HG03354 (cell line): ENCODE data around the gene CHORDC1.
"Not testable (repeated sequence)": the region's sequence is repeated elsewhere in the genome, so short reads cannot be mapped to it uniquely, and the experiment has no call there.

Experiments used
- ATAC-seq: cut with Tn5 transposase; IDR thresholded peaks from one replicate; pipeline ENCODE4 v1.9.1; 2021; ENCODE audit warnings: mild to moderate bottlenecking; ENCODE audit not compliant: unreplicated experiment, poor library complexity, severe bottlenecking

CHORDC1 gene

DNA sequence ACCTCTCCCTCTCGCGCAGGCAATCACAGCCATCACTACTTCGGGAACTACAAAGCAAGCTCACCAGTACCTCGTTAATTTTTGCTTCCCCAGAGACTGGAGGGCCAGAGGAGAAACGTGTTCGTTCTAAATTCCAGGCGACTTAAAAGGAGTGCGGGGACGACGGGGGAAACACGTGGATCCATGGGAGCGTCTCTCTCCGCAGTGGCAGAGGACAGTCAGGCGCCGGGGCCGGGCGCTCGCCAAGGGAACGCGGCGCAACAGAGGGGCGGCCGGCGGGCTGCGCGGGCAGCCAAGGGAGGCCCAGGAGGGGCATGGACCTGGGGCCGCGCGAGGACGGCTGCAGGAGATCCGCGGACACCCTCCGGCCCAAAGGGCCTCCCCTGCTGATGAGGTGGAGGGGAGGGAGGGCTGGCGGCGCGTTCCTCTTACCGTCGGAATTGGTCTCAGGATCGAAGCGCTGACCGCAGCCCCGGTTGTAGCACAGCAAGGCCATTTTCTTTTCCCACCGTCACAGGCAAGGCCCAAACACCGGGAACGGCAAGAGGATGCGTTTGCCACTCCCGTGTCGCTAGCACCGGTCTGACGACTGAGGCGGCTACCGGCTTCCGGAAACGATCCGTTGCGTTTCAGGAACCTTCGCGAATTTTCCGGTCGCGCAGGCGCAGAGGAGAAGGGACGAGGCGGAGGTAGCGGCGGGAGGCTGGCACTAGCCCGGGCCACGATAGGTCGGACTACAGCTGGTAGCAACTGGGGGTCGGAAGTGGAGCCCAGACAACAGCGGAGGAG lies at the start of gene CHORDC1:
Gene CHORDC1, minus strand, starts transcription at position 591 of the 789 bp plus-strand sequence. Its CDS starts 95 bp downstream, at position 496.
- peak; percentile 93 for ATAC-seq

DNA sequence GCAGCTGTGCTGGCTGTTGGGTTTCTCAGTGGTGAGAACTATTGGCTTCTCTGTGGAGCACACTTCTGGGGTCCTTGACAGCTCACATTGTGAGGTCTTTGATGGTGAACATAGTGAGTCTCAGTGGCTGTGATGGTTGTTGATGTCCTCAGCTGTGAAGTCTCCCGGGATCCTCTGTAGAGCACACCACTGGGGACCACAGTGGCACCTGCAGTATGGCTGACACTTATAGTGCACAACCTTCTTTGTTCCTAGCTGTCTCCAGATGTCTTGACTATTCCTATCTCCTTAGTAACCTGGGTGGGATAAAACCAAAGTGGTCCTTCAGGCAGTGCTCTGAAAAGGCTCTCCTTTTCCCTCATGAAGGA lies 34.3 kb upstream of the CHORDC1 start:
- no peak for ATAC-seq

DNA sequence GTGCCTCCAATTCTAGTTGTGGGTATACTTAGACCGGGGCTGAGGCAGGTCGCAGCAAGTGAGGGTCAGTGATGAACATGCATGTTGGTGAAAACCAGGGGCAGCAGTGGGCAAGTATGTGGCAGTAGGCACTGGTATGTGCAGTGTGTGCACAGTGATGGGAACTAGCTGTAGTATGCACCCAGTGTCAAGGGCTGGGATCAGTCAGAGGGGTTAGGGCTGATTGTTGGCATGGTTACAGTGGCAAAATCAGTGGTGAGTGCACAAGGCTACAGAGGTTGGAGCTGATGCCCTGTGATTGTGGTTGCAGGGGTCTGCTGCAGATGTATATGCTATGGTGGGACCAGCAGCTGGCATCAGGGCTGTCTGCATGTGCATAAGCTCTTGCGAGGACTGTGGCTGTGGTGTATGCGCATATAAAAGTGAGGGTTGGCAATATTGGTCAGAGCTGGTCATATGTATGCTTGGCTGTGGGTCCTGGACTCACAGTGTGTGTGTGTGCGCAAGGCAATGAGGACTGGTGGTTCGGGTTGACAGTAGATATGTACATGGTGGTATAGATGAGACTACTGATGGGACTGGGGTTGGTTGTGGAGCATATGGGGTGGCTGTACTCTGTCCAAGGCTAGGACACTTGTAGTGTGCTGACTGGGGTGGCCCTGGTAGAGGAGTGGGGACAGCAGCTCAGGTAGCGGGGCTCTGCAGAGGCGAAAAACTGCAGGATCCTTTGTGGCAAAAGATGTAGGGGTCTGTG lies 33.7 kb upstream of the CHORDC1 start:
- no peak for ATAC-seq

DNA sequence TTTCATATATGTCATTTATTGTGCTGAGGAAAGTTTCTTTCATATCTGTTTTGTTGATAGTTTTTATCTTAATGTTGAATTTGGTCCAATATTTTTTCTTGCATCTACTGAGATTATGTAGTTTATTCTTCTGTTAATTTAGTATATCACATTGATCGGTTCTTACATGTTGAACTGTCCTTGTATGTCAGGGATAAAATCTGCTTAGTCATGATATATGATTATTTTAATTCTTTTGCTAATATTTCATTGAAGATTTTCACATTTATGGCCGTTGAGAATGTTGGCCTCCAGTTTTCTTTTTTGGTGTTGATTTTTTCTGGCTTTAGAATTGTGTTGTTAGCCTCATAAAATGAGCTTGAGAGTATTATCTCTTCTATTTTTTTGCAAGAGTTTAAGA lies 31.2 kb upstream of the CHORDC1 start:
- ATAC-seq, result no peak

DNA sequence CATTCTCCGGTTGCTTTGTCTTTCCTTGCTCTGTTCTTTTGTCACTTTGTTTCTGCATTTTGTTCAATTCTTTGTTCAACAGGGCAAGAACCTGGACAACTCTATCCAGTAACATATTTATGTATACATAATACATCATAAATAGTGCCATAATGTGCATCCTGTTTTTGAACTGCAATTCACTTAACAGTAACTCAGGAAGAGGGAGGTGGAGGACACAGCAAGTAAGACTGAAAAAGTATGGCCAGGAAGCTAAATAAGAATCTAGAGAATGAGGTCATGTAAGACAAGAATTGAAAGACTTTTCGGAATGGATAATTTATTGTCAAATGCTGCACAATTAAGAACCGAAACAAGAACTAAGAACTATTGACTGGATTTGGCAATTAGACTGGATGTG lies 29.2 kb upstream of the CHORDC1 start:
- no peak for ATAC-seq

DNA sequence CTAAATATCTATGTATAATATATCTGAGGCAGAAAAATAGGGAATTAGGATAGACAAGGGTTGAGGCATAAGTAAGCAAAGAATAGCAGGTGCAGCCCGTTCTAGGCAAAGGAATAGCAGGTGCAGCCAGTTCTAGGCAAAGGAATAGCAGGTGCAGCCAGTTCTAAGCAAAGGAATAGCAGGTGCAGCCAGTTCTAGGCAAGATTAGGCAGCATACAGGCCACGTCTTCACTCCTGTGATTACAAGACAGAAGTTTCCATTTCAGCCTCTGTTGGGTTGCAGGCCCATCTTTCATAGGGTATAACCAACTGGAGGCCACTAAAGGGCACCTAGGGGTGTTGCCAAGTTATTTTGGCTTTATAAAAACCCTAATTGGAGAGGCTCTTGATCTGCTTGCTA lies 28.8 kb upstream of the CHORDC1 start:
- ATAC-seq, result peak; percentile 28

DNA sequence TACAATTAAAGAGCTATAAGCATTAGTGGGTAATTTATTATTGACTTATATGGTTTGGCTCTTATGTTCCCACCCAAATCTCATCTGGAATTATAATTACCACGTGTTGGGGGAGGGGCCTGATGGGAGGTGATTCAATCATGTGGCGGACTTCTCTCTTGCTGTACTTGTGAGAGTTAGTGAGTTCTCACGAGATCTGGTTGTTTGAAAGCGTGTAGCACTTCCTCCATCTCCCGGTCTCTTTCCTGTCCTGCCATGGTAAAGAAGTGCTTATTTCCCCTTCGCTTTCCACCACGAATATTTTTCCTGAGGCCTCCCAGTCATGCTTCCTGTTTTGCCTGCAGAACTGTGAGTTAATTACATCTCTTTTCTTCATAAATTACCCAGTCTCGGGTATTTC lies 28.1 kb upstream of the CHORDC1 start:
- peak; percentile 75 for ATAC-seq

DNA sequence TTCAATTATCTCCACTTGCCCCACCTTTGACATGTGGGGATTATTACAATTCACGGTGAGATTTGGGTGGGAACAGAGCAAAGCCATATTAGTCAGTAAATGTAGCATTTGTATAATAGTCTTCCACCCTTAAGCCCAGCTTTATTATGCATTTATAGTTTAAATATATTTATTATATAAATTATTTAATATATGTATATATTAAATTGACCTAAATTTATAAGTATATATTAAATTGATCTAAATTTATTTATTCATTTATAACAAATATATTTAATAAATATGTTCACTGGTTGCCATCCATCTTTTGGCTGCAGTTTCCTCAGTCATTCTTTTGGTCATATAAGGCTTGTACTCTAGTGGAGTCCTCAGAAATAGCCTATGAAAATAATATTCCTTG lies 23.6 kb upstream of the CHORDC1 start:
- ATAC-seq, result no peak

DNA sequence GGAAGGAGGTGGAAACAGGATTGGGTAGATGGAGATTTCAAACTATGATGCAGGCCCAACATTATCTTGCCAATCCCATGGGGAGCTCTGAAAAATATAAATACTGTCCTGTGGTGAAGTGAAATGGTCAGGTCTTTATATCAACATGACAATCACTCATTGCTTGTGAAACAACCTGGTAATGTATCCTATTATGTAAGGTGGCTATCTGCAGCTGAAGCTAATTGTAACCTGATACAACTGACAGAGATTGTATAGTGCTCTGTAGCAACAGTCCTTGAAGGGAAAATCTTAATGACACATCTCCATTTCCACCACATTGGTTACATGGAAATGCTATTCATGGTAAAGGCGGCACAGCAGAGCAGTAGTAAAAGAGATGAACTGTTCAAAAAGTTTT lies 20.7 kb upstream of the CHORDC1 start:
- no peak for ATAC-seq

DNA sequence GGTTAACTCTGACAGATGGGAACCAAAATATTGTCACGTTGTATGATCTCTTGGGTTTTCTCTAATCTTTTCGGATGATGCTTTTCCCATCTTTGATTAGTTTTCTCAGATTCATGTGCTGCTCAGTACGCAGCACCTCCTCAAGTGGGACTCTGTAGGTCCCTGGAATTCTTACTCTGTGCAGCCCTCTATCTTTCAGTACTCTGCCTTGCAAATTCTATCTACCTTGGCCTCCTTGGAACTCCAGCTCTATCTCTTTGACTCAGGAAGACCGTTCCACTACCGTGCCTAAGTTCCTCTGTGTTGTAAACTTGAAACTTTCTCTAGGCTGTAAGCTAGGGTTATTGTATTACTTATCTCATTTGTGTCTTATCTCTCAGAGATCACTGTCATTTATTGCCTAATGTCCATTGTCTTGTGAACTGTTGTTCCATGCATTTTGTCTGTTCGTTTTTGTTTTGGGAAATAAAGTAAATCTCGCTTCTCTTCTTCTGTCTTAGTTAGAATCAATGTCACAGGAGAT lies 20.1 kb upstream of the CHORDC1 start:
- no peak for ATAC-seq

DNA sequence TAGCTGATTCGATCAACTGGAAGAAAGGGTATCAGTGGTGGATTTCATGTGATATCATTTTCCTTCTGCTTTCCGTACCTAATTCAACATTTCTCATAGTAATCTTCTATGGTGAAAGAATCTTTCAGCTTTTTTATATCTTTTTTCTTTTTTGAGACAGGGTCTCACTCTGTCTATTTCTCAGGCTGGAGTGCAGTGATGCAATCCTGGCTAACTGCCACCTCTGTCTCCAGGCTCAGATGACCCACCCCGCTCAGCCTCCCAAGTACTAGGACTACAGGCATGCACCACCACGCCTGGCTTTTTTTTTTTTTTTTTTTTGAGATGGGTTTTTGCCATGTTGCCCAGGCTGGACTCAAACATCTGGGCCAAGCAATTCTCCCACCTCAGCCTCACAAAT lies 18.6 kb upstream of the CHORDC1 start:
- ATAC-seq, result no peak

DNA sequence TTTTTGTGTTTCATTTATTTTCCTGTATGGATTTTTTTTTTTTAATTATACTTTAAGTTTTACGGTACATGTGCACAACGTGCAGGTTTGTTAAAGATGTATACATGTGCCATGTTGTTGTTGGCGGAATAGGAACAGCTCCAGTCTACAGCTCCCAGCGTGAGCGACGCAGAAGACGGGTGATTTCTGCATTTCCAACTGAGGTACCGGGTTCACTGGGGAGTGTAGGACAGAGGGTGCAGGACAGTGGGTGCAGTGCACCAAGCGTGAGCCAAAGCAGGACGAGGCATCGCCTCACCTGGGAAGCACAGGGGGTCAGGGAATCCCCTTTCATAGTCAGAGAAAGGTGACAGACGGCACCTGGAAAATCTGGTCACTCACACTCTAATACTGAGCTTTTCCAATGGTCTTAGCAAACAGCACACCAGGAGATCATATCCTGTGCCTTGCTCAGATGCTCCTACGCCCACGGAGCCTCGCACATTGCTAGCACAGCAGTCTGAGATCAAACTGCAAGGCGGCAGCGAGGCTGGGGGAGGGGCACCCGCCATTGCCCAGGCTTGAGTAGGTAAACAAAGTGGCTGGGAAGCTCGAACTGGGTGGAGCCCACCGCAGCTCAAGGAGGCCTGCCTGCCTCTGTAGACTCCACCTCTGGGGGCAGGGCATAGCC lies 17.3 kb upstream of the CHORDC1 start:
- ATAC-seq, result not testable (repeated sequence)

DNA sequence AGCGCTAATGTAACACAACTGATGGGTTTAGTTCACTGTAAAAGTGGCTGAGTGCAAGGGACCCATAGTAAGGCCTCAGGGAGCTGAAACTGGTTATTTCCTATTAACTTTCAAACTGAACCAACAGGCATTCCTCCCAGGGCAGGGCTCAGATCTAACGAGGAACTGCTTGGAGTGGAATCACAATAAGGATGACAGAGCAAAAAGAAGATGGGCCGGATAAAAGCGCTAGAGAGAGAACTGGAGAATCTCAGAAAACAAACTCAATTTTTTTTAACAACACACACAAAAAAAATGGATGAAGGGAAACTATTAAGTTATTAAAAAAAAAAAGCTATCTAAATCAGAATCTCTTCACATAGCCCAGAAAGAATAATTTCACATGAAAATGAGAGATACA lies 14.2 kb upstream of the CHORDC1 start:
- no peak for ATAC-seq

DNA sequence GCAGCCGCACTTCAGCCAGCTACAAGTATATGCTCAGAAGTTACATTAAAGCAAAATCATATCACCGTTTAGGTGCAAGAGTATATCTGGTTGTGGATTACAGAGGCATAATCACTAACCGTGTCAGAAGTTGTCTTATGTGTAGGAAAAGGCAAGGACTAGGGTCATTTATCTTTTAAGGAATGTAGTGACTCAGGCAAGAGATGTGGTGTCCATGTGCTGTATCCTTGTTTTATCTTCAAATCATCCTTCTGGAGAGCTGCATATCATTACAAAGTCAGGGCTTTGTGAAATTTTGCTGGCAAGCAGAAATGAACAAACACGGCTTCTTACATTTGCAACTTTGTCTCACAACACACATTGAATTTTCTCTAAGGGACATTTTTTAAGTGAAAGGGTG lies 12.7 kb upstream of the CHORDC1 start:
- no peak for ATAC-seq

DNA sequence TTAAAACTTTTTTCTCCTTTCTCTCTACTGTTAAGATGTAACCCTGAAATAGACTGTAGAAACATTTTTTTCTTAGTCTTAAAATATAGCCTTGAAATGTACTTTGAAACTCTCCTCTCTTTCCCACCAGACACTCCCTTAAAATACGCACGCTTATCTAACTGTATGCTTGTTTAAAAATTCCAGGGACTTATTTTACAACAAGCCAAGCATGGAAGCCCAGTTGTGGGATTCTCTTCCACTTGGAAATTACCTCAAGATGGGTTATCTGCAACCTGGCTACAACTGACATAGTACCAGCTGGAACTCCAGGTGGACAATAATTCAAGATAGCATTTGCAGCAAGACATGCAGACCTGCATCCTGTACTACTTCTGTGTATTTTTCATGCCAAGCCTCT lies 12.1 kb upstream of the CHORDC1 start:
- no peak for ATAC-seq

DNA sequence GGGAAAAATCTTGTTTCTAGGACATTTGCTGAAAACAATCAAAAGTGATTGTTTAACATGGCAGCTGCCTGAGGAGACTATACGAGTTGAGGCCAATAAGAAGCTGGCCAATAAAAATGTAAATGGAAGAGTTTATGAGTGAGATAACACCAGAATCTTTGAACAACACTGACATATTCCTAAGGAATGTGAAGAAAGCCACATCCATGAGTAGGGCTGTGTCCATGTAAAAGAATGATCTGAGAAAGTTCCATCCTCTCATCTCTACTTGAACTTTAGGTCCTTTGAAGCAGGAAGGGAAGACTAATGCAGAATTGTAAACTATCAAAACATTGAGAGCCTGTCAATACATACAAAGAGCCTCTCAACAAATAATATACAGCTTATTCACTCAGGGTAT lies 6.9 kb upstream of the CHORDC1 start:
- ATAC-seq, result no peak

DNA sequence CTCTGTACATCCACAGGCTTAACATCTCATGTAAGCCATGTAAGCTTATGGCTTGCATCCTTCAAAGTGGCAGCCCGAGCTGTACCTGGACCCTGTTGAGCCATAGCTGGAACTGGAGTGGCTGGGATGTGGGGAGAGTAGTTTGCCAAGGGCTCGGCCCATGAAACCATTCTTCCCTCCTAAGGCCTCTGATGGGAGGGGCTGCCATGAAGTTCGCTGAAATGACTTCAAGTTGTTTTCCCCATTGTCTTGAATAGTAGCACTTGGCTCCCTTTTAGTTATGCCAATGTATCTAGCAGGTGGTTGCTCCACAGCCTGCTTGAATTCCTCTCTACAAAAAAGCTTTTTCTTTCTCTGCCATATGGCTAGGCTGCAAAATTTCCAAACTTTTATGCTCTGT lies 5.2 kb upstream of the CHORDC1 start:
- ATAC-seq, result no peak

DNA sequence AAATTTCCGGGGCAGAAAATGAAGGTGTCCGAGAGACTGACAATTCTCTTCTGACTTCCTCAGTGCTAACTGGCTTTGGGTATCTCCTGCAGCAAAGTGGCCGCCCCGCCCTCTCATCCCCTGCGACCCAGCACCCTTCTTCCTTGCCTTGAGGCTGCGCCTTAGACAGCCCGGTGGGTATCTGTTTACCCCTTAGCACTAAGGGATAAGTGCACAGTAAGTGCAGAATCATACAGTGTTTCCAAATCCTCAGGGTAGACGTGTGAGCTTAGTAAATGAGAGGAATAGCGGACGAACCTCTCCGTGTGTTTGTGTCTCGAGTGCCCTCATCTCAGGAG lies 368 bp upstream of the CHORDC1 start:
- ATAC-seq, result no peak

DNA sequence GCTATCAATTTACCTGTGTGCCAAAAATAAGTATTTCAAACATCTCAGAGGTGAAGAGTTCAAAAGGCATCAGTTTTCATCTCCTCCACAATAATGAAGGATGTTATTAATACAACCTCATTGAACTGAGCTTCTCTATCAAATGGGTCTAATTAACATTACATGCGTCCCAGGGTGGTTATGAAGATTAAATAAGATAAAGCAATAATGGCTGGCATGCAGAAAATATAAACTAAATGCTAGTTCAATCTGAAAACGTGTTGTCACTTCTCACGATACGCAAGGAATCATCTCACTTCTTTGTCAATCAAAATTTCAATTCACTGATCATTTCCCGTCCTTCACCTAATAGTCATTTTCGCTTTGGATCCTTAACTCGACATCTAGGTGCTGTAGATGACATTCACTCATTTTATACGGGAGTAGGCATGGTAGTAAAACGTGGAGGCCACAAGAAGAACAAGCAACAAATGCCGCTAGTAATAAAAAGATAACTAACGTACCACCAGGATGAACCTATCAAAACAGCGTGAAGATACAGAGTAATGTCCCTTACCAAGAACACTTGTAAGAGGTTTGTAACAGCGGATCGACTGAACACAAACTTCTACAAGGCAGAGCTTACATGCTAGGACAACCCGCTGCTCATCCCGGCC lies 918 bp downstream of the CHORDC1 start:
- ATAC-seq, result no peak

DNA sequence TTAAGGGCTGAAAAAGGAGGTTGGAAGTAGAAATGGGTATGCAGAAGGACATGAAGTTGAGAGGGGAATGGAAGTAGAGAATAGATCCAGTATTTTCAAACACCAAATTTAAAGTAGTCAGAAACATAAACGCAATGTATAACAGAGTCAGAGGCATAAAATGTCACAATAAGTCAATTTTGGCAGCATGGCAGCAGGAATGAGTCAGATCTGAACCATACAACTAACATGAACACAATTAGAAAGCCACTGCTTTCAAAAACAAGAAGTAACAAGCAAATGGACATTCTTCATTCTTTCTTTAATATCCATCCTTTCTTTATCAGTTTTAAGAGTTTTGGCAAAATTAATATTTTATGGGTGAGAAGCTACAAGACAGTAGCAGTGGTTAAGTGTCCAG lies 2.5 kb downstream of the CHORDC1 start:
- ATAC-seq, result no peak
